HepG2 (cell line): ENCODE results near the gene SLC25A19. TPM values are rescaled to one million over a fixed set of nuclear protein-coding genes. Genes with fewer than 3 reads are reported as not detected.

Source experiments
- CAMTA2 ChIP-seq: sonication (generic); formaldehyde crosslinking; IDR thresholded peaks from 2 replicates; pipeline ENCODE4 v1.4.0; 2020; ENCODE audit warnings: mild to moderate bottlenecking, missing genetic modification reagents, borderline replicate concordance
- CEBPG ChIP-seq: IDR thresholded peaks from 2 replicates; pipeline ENCODE4 v1.6.1; 2016
- FOSL2 ChIP-seq: sonication (generic); formaldehyde crosslinking; IDR thresholded peaks from 2 replicates; pipeline ENCODE4 v1.4.0; 2020; ENCODE audit warnings: missing genetic modification reagents
- FOXA3 ChIP-seq: IDR thresholded peaks from 2 replicates; pipeline ENCODE4 v1.6.1; 2016; ENCODE audit warnings: missing genetic modification reagents, missing compliant biosample characterization
- GZF1 ChIP-seq: sonication (generic); formaldehyde crosslinking; IDR thresholded peaks from 2 replicates; pipeline ENCODE4 v1.5.1; 2020; ENCODE audit warnings: mild to moderate bottlenecking, missing genetic modification reagents
- HDAC1 ChIP-seq: sonication (generic); formaldehyde crosslinking; IDR thresholded peaks from 2 replicates; pipeline ENCODE4 v1.5.1; 2020; ENCODE audit warnings: mild to moderate bottlenecking, missing genetic modification reagents
- KDM1A ChIP-seq: IDR thresholded peaks from 2 replicates; pipeline ENCODE4 v1.6.1; 2016; ENCODE audit warnings: missing compliant biosample characterization
- MIER2 ChIP-seq: IDR thresholded peaks from 2 replicates; pipeline ENCODE4 v1.6.1; 2016; ENCODE audit warnings: missing biosample characterization, missing genetic modification reagents
- RELA ChIP-seq: sonication (generic); formaldehyde crosslinking; IDR thresholded peaks from 2 replicates; pipeline ENCODE4 v1.4.0; 2020; ENCODE audit warnings: missing genetic modification reagents
- REPIN1 ChIP-seq: sonication (generic); formaldehyde crosslinking; IDR thresholded peaks from 2 replicates; pipeline ENCODE4 v1.8.0; 2022; ENCODE audit warnings: missing genetic modification reagents, low read depth, mild to moderate bottlenecking, borderline replicate concordance
- RFX5 ChIP-seq: IDR thresholded peaks from 2 replicates; pipeline ENCODE4 v1.6.1; 2011; ENCODE audit warnings: low read depth, low read length, improper control_type of control experiment
- SAFB2 ChIP-seq: sonication (generic); formaldehyde crosslinking; IDR thresholded peaks from 2 replicates; pipeline ENCODE4 v1.5.1; 2020; ENCODE audit warnings: missing genetic modification reagents, low read depth, mild to moderate bottlenecking, borderline replicate concordance
- SIX1 ChIP-seq: sonication (generic); formaldehyde crosslinking; IDR thresholded peaks from 2 replicates; pipeline ENCODE4 v1.4.0; 2020; ENCODE audit warnings: missing genetic modification reagents, borderline replicate concordance
- SOX13 ChIP-seq, 3 experiments: fragments of 450-650 bp in 1 of 3; sonication (generic) in 1 of 3; formaldehyde crosslinking in 1 of 3; IDR thresholded peaks in 2 of 3; conservative IDR thresholded peaks in 1 of 3; 2 replicates each; pipeline versions ENCODE4 v1.5.0 to v1.6.1; 2016 to 2020; ENCODE audit warnings: antibody characterized with exemption in 1 of 3, mild to moderate bottlenecking in 1 of 3, missing compliant biosample characterization in 1 of 3, missing genetic modification reagents in 1 of 3, moderate library complexity in 1 of 3
- TFDP2 ChIP-seq: sonication (generic); formaldehyde crosslinking; IDR thresholded peaks from 2 replicates; pipeline ENCODE4 v1.4.0; 2020; ENCODE audit warnings: missing genetic modification reagents
- ZFP41 ChIP-seq: sonication (generic); formaldehyde crosslinking; IDR thresholded peaks from 2 replicates; pipeline ENCODE4 v1.4.0; 2020; ENCODE audit warnings: mild to moderate bottlenecking, missing genetic modification reagents, borderline replicate concordance
- ZKSCAN5 ChIP-seq: sonication (generic); formaldehyde crosslinking; IDR thresholded peaks from 2 replicates; pipeline ENCODE4 v1.5.1; 2020; ENCODE audit warnings: mild to moderate bottlenecking, missing genetic modification reagents
- ZNF20 ChIP-seq: sonication (generic); formaldehyde crosslinking; IDR thresholded peaks from 2 replicates; pipeline ENCODE4 v1.4.0; 2020; ENCODE audit warnings: mild to moderate bottlenecking, moderate library complexity, missing genetic modification reagents
- ZNF317 ChIP-seq: sonication (generic); formaldehyde crosslinking; IDR thresholded peaks from 2 replicates; pipeline ENCODE4 v1.5.0; 2020; ENCODE audit warnings: mild to moderate bottlenecking, missing genetic modification reagents
- ZNF549 ChIP-seq: sonication (generic); formaldehyde crosslinking; IDR thresholded peaks from 2 replicates; pipeline ENCODE4 v1.5.0; 2020; ENCODE audit warnings: missing genetic modification reagents
- ZNF556 ChIP-seq: sonication (generic); formaldehyde crosslinking; IDR thresholded peaks from 2 replicates; pipeline ENCODE4 v1.4.0; 2020; ENCODE audit warnings: mild to moderate bottlenecking, missing genetic modification reagents, borderline replicate concordance
- polyA plus RNA-seq, 8 experiments: library from polyadenylated mRNA; depleted of rRNA in 3 of 8; stranded (reverse) in 7 of 8; unstranded in 1 of 8; fragments of >200 nt; fragmentation: Illumina TruSeq in 4 of 8; extraction: Trizol in 4 of 8; gene quantifications; 2 replicates each; pipeline versions ENCODE4 v1.2.1 to v1.2.3, GENCODE V29; 2011 to 2016; ENCODE audit warnings: low read depth in 4 of 8, missing spikeins in 1 of 8, mixed read lengths in 1 of 8; ENCODE audit not compliant: insufficient read depth in 1 of 8
- total RNA-seq, 5 experiments: library from RNA; depleted of rRNA; stranded (reverse); fragments of >200 nt; fragmentation: Illumina TruSeq; extraction: Trizol; gene quantifications; 2 replicates each; pipeline ENCODE4 v1.2.3, GENCODE V29; 2016; ENCODE audit warnings: low read depth in 1 of 5
- TF ChIP-seq, protein P1 (sequence below): sonication (generic); formaldehyde crosslinking; IDR thresholded peaks from 2 replicates; pipeline ENCODE4 v1.5.0; 2020; ENCODE audit warnings: missing genetic modification reagents
- TF ChIP-seq, protein P2 (sequence below): IDR thresholded peaks from 2 replicates; pipeline ENCODE4 v1.4.0; 2020; ENCODE audit warnings: mild to moderate bottlenecking, missing genetic modification reagents
- TF ChIP-seq, protein P3 (sequence below): IDR thresholded peaks from 2 replicates; pipeline ENCODE4 v1.6.1; 2012; ENCODE audit warnings: inconsistent platforms

Gene SLC25A19
- total and polyA plus RNA-seq, 2 of the 13 experiments (the other 11 are each of a cell fraction or from before 2014, with no cell fraction given) = 24.4 to 41.4 TPM

DNA sequence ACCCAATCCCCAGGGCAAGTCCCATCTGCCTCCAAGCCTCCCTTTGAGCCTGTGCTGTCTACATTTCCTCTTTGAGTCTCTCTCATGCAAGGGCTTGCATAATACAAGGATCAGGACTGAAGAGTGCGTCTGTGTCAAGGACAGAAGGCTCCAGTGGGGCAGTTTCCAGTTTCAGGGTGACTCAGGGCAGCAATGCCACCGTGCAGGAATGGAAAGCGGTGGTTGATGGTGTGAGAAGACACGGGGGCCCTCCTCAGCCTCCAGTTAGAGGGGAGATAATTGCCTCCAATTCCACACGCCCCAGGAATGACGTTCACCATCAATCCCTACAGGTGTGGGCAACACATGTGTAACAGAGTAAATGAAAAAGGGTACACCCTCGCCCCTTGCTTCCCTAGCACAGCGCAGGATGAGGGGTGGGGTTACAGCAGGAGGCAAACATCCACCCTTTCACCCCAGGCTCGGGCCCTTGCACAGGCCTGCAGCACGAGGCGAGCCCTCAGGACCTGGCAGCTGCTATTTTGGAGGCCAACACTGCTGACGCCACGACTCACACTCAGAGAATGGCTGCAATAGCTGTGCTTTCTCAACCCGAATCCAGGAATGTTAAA, 24.8 kb upstream of the SLC25A19 start (continued):
- TF ChIP-seq MIER2 (CRISPR knock-in tag) (0 out of 2 replicates have a peak, but pooled peaks have one; percentile 21), SAFB2 (no peak), ZNF549 (CRISPR knock-in tag) (no peak), HDAC1 (CRISPR knock-in tag) (peak; percentile 13; the same call in 1 of the 2 replicates), KDM1A (no peak), REPIN1 (CRISPR knock-in tag) (0 out of 2 replicates have a peak, but pooled peaks have one; percentile 21), RELA (CRISPR knock-in tag) (no peak), GZF1 (CRISPR knock-in tag) (0 out of 2 replicates have a peak, but pooled peaks have one; percentile 37), SIX1 (CRISPR knock-in tag) (no peak; the same call in 1 of the 2 replicates), ZKSCAN5 (CRISPR knock-in tag) (no peak), ZNF20 (no peak), SOX13 (IDR thresholded peaks at IDR 0.05) (no peak), SOX13 (CRISPR knock-in tag; conservative IDR thresholded peaks at IDR 0.05 in 1 of 2, IDR thresholded peaks at IDR 0.05 in 1 of 2) (peak in 1 of 2 experiments; percentile 54; a peak in 2 of 4 replicates), ZNF556 (CRISPR knock-in tag) (peak; percentile 70; the same call in 1 of the 2 replicates), FOXA3 (peak; percentile 40; the same call in 1 of the 2 replicates), CAMTA2 (CRISPR knock-in tag) (no peak), ZNF317 (CRISPR knock-in tag) (no peak), ZFP41 (CRISPR knock-in tag) (no peak), RFX5 (no peak), TFDP2 (CRISPR knock-in tag) (no peak), FOSL2 (CRISPR knock-in tag) (peak; percentile 54), CEBPG (CRISPR knock-in tag) (peak; percentile 92)
- TF ChIP-seq, protein P1, sequence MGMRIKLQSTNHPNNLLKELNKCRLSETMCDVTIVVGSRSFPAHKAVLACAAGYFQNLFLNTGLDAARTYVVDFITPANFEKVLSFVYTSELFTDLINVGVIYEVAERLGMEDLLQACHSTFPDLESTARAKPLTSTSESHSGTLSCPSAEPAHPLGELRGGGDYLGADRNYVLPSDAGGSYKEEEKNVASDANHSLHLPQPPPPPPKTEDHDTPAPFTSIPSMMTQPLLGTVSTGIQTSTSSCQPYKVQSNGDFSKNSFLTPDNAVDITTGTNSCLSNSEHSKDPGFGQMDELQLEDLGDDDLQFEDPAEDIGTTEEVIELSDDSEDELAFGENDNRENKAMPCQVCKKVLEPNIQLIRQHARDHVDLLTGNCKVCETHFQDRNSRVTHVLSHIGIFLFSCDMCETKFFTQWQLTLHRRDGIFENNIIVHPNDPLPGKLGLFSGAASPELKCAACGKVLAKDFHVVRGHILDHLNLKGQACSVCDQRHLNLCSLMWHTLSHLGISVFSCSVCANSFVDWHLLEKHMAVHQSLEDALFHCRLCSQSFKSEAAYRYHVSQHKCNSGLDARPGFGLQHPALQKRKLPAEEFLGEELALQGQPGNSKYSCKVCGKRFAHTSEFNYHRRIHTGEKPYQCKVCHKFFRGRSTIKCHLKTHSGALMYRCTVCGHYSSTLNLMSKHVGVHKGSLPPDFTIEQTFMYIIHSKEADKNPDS (CRISPR knock-in tag) = 0 out of 2 replicates have a peak, but pooled peaks have one; percentile 39
- TF ChIP-seq, protein P2, sequence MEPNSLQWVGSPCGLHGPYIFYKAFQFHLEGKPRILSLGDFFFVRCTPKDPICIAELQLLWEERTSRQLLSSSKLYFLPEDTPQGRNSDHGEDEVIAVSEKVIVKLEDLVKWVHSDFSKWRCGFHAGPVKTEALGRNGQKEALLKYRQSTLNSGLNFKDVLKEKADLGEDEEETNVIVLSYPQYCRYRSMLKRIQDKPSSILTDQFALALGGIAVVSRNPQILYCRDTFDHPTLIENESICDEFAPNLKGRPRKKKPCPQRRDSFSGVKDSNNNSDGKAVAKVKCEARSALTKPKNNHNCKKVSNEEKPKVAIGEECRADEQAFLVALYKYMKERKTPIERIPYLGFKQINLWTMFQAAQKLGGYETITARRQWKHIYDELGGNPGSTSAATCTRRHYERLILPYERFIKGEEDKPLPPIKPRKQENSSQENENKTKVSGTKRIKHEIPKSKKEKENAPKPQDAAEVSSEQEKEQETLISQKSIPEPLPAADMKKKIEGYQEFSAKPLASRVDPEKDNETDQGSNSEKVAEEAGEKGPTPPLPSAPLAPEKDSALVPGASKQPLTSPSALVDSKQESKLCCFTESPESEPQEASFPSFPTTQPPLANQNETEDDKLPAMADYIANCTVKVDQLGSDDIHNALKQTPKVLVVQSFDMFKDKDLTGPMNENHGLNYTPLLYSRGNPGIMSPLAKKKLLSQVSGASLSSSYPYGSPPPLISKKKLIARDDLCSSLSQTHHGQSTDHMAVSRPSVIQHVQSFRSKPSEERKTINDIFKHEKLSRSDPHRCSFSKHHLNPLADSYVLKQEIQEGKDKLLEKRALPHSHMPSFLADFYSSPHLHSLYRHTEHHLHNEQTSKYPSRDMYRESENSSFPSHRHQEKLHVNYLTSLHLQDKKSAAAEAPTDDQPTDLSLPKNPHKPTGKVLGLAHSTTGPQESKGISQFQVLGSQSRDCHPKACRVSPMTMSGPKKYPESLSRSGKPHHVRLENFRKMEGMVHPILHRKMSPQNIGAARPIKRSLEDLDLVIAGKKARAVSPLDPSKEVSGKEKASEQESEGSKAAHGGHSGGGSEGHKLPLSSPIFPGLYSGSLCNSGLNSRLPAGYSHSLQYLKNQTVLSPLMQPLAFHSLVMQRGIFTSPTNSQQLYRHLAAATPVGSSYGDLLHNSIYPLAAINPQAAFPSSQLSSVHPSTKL (CRISPR knock-in tag) = peak; percentile 72
- TF ChIP-seq, protein P3, sequence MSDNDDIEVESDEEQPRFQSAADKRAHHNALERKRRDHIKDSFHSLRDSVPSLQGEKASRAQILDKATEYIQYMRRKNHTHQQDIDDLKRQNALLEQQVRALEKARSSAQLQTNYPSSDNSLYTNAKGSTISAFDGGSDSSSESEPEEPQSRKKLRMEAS = no peak
